OCI-LY7 (cell line): ENCODE data around the gene NACAD. TPM values are rescaled to one million over a fixed set of nuclear protein-coding genes. Genes with fewer than 3 reads are reported as not detected.

Source experiments
- small RNA-seq: library from RNA; depleted of rRNA; stranded (forward); fragments of <200 nt; gene quantifications from one replicate; pipeline ENCODE3, GENCODE V24; 2014
- total RNA-seq, 2 experiments: library from RNA; depleted of rRNA in 1 of 2; stranded (reverse); fragments of >200 nt in 1 of 2; shearing (Covaris generic) in 1 of 2; gene quantifications; 2 replicates each; pipeline ENCODE4 v1.2.3, GENCODE V29; 2014 to 2022

Gene NACAD
- total RNA-seq, 2 experiments from 2014 or later = not detected

Small RNA genes lying within 50 kb of the gene (small RNA-seq; reads per million reads assigned to genes)
- gene SNORA5A (5.6 reads per million, percentile 92 among the genes with 10 or more reads in this experiment), gene SNORA5B (not detected), gene SNORA5C (19.7 reads per million, percentile 97 among the genes with 10 or more reads in this experiment)

Other genes with a start within 250 kb of the NACAD start
- gene H2AZ2, start 240.9 kb downstream of the NACAD start, total RNA-seq (2014; rRNA removed; shearing (Covaris generic)) = 440 and 450 TPM in 2 replicates
- gene H2AZ2, start 240.9 kb downstream of the NACAD start, total RNA-seq (2022) = 274 and 291 TPM in 2 replicates
- gene PURB, start 203.4 kb downstream of the NACAD start, total RNA-seq (2014; rRNA removed; shearing (Covaris generic)) = 14.9 and 15.2 TPM in 2 replicates
- gene PURB, start 203.4 kb downstream of the NACAD start, total RNA-seq (2022) = 22.7 and 27.2 TPM in 2 replicates
- gene MYO1G, start 110.0 kb downstream of the NACAD start, total RNA-seq (2014; rRNA removed; shearing (Covaris generic)) = 23.6 and 27.4 TPM in 2 replicates
- 74.7 and 87.3 TPM in 2 replicates for gene MYO1G, start 110.0 kb downstream of the NACAD start, total RNA-seq (2022)
- gene CCM2, start 88.8 kb downstream of the NACAD start, total RNA-seq (2014; rRNA removed; shearing (Covaris generic)) = 55.3 and 58.9 TPM in 2 replicates
- gene CCM2, start 88.8 kb downstream of the NACAD start, total RNA-seq (2022) = 84.0 and 89.1 TPM in 2 replicates
- 113 and 117 TPM in 2 replicates for gene TBRG4, start 22.7 kb upstream of the NACAD start, total RNA-seq (2014; rRNA removed; shearing (Covaris generic))
- gene TBRG4, start 22.7 kb upstream of the NACAD start, total RNA-seq (2022) = 137 and 141 TPM in 2 replicates
- not detected in 2 replicates for gene RAMP3, start 68.8 kb upstream of the NACAD start, total RNA-seq (2014; rRNA removed; shearing (Covaris generic))
- not detected in 2 replicates for gene RAMP3, start 68.8 kb upstream of the NACAD start, total RNA-seq (2022)